PC-3 (cell line): ENCODE measurements around the gene MXI1.

Experiments
- CTCF ChIP-seq: fragments of 300-600 bp; sonication (generic); conservative IDR thresholded peaks from 2 replicates; pipeline ENCODE4 v1.5.1; 2017; ENCODE audit warnings: antibody characterized with exemption, low read depth, mild to moderate bottlenecking, low read length
- EZH2 ChIP-seq: fragments of 300-600 bp; sonication (generic); IDR thresholded peaks from one replicate; pipeline ENCODE4 v1.6.1; 2017; ENCODE audit warnings: antibody characterized with exemption, mild to moderate bottlenecking, low read length; ENCODE audit not compliant: unreplicated experiment
- EZH2phosphoT487 ChIP-seq: fragments of 300-600 bp; sonication (generic); IDR thresholded peaks from 2 replicates; pipeline ENCODE4 v1.6.1; 2018; ENCODE audit warnings: mild to moderate bottlenecking, antibody characterized with exemption, low read length, borderline replicate concordance

- TF ChIP-seq EZH2 (no peak), CTCF (no peak), EZH2phosphoT487 (no peak)
Measured at GRCh38 chr10:110208614-110209453, 1.4 kb downstream of the MXI1 start.
